Endodermal cell (in vitro differentiated cells): ENCODE results near the gene MRM1. TPM values are rescaled to one million over a fixed set of nuclear protein-coding genes. Genes with fewer than 3 reads are reported as not detected.

ENCODE experiments used
- DNase-seq: peaks from one replicate; pipeline ENCODE4 v3.0.0-alpha.2; 2017
- H3K27ac ChIP-seq: 2 replicates; pipeline ENCODE4 v1.5.1; 2013; ENCODE audit warnings: mild to moderate bottlenecking, low read depth, low read length, moderate library complexity
- H3K27me3 ChIP-seq: 2 replicates; pipeline ENCODE4 v1.6.1; 2013; ENCODE audit warnings: mild to moderate bottlenecking, low read length, moderate library complexity; ENCODE audit not compliant: insufficient read depth, control insufficient read depth, poor library complexity, severe bottlenecking
- H3K36me3 ChIP-seq: 2 replicates; pipeline ENCODE4 v1.7.0; 2013; ENCODE audit warnings: mild to moderate bottlenecking, low read length, moderate library complexity; ENCODE audit not compliant: control insufficient read depth, insufficient read depth
- H3K4me1 ChIP-seq: one replicate; pipeline ENCODE4 v1.7.0; 2013; ENCODE audit warnings: low read length; ENCODE audit not compliant: control insufficient read depth, insufficient read depth
- H3K4me3 ChIP-seq: 2 replicates; pipeline ENCODE4 v1.5.1; 2013; ENCODE audit warnings: mild to moderate bottlenecking, low read length, moderate library complexity
- H3K9ac ChIP-seq: 2 replicates; pipeline ENCODE4 v1.6.1; 2013; ENCODE audit warnings: mild to moderate bottlenecking, low read length, moderate library complexity; ENCODE audit not compliant: poor library complexity, severe bottlenecking; ENCODE audit errors: extremely low read depth
- H3K9me3 ChIP-seq: 2 replicates; pipeline ENCODE4 v1.6.1; 2013; ENCODE audit warnings: mild to moderate bottlenecking, low read length, moderate library complexity; ENCODE audit not compliant: control insufficient read depth
- H3K27ac Mint-ChIP-seq: 2 replicates; pipeline ENCODE4 v1.8.0; 2020; ENCODE audit warnings: mixed read lengths
- H3K27me3 Mint-ChIP-seq: 2 replicates; pipeline ENCODE4 v1.8.0; 2021; ENCODE audit warnings: mild to moderate bottlenecking, mixed read lengths; ENCODE audit not compliant: insufficient read depth
- H3K36me3 Mint-ChIP-seq: 2 replicates; pipeline ENCODE4 v1.8.0; 2020; ENCODE audit warnings: low read depth, mixed read lengths
- H3K4me1 Mint-ChIP-seq: 2 replicates; pipeline ENCODE4 v1.8.0; 2020; ENCODE audit warnings: mixed read lengths
- H3K4me3 Mint-ChIP-seq: 2 replicates; pipeline ENCODE4 v1.8.0; 2020; ENCODE audit warnings: mild to moderate bottlenecking, moderate library complexity, mixed read lengths
- H3K9me3 Mint-ChIP-seq: 2 replicates; pipeline ENCODE4 v1.8.0; 2020; ENCODE audit warnings: mild to moderate bottlenecking, mixed read lengths
- WGBS, 2 experiments: methylation state at CpG; one replicate each; pipeline versions ENCODE4 v1.1.5 to v1.1.7; 2013; ENCODE audit warnings: missing lambda C conversion rate in 2 of 2, mixed read lengths in 1 of 2; ENCODE audit not compliant: insufficient coverage in 1 of 2, insufficient read length in 1 of 2; 5-methylcytosine and 5-hydroxymethylcytosine counted together
- long read RNA-seq, 4 experiments: library from polyadenylated mRNA in 2 of 4; library from RNA in 1 of 4; library from capped mRNA in 1 of 4; stranded (forward) in 3 of 4; unstranded in 1 of 4; transcript quantifications; one replicate each; pipeline ENCODE4 v2.0.0, GENCODE V29; 2020 to 2021; ENCODE audit warnings: inconsistent platforms in 1 of 4
- polyA plus RNA-seq, 2 experiments: library from polyadenylated mRNA; stranded (reverse); fragments of 50-300 nt; gene quantifications; one replicate each; pipeline ENCODE4 v1.2.3, GENCODE V29; 2013
- total RNA-seq, 2 donors: library from RNA; stranded (reverse); fragmentation: NEBNext Ultra II Directional in 1 of 2; extraction: Animal tissue kit (Norgen Biotek cat#: 25700) in 1 of 2; gene quantifications; 2 replicates in 1 of 2; 3 replicates in 1 of 2; pipeline ENCODE4 v1.2.1, GENCODE V29; 2021
- TF ChIP-seq, protein P1 (sequence below): fragments of 200-600 bp; sonication (generic); conservative IDR thresholded peaks from 2 replicates; pipeline ENCODE4 v1.5.0; 2021; ENCODE audit warnings: antibody characterized with exemption, mild to moderate bottlenecking

MRM1 gene, protein sequence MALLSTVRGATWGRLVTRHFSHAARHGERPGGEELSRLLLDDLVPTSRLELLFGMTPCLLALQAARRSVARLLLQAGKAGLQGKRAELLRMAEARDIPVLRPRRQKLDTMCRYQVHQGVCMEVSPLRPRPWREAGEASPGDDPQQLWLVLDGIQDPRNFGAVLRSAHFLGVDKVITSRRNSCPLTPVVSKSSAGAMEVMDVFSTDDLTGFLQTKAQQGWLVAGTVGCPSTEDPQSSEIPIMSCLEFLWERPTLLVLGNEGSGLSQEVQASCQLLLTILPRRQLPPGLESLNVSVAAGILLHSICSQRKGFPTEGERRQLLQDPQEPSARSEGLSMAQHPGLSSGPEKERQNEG
- total RNA-seq: 10 to 100 TPM; 10.7 to 11.4 TPM
- 2.4 TPM for polyA plus RNA-seq (2013, experiment 1 of 2)
- polyA plus RNA-seq (2013, experiment 2 of 2): 1.7 TPM
- long read RNA-seq, experiment 1, partial matches to known transcripts: 0 of 3 reads
- long read RNA-seq, experiment 1, other reads (novel, unspliced or antisense): 1 of 3 reads
- long read RNA-seq, experiment 2, transcript MRM1-204 (5 exons, 1,857 nt): major isoform, 9 of 14 reads
- long read RNA-seq, experiment 2, partial matches to known transcripts: 2 of 14 reads
- long read RNA-seq, experiment 2, other reads (novel, unspliced or antisense): 3 of 14 reads
- long read RNA-seq, experiment 3, transcript MRM1-204 (5 exons, 1,857 nt): major isoform, 14 of 29 reads
- long read RNA-seq, experiment 3, partial matches to known transcripts: 6 of 29 reads
- long read RNA-seq, experiment 3, other reads (novel, unspliced or antisense): 9 of 29 reads
- long read RNA-seq, experiment 4, transcript MRM1-204 (5 exons, 1,857 nt): major isoform, 18 of 28 reads
- long read RNA-seq, experiment 4, partial matches to known transcripts: 2 of 28 reads
- long read RNA-seq, experiment 4, other reads (novel, unspliced or antisense): 8 of 28 reads

DNA sequence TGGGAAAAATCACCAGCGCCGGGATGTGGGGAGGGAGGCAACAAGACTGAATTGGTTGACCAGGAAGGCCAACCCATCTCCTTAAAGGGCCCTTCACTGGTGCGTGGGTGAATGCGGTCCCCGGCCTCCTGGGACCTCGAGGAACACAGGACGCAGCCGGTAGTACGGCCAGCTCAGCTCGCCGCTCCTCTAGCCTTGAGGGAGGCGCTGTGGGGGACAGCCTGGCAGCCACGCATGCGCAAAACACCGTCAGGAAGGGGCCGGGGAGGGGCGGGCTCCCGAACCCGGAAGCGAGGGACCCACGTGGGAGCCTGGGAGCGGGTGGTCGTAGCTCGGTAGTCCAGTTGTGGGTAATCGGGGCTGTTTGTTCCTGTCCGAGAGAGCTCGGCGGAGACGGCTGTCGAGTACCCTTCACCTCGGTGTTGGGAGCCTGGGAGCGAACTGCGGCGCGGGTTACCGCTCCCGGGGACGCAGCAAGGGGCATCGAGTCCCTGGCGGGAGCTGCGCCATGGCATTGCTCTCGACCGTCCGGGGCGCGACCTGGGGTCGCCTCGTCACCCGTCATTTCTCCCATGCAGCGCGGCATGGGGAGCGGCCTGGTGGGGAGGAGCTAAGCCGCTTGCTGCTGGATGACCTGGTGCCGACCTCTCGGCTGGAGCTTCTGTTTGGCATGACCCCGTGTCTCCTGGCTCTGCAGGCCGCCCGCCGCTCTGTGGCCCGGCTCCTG lies at the start of gene MRM1:
Gene MRM1 (plus strand): TSS at position 281 of the 727 bp plus-strand sequence. CDS start 228 bp downstream, at position 509.
- Histone ChIP-seq H3K9me3 (no peaks in the 10 kb centered on the region), H3K27ac (no peak within 1 kb of the TSS), H3K27me3 (no peaks in the 10 kb centered on the region), H3K4me3 (peak within 1 kb of the TSS; percentile 93), H3K9ac (peak within 1 kb of the TSS; percentile 78), H3K36me3 (peaks cover 27% of the 10 kb centered on the region), H3K4me1 (peaks cover 6% of the 10 kb centered on the region)
- 0 to 3% methylated on average over 8 to 60 of the region's 60 CpGs for WGBS, 2 experiments
- no peaks in the 10 kb centered on the region for H3K9me3 Mint-ChIP-seq
- TF ChIP-seq, protein P1, sequence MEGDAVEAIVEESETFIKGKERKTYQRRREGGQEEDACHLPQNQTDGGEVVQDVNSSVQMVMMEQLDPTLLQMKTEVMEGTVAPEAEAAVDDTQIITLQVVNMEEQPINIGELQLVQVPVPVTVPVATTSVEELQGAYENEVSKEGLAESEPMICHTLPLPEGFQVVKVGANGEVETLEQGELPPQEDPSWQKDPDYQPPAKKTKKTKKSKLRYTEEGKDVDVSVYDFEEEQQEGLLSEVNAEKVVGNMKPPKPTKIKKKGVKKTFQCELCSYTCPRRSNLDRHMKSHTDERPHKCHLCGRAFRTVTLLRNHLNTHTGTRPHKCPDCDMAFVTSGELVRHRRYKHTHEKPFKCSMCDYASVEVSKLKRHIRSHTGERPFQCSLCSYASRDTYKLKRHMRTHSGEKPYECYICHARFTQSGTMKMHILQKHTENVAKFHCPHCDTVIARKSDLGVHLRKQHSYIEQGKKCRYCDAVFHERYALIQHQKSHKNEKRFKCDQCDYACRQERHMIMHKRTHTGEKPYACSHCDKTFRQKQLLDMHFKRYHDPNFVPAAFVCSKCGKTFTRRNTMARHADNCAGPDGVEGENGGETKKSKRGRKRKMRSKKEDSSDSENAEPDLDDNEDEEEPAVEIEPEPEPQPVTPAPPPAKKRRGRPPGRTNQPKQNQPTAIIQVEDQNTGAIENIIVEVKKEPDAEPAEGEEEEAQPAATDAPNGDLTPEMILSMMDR: no peak
- peaks cover 25% of the 10 kb centered on the region for H3K36me3 Mint-ChIP-seq
- no peaks in the 10 kb centered on the region for H3K27me3 Mint-ChIP-seq
- peak; percentile 99 for DNase-seq
- peaks cover 21% of the 10 kb centered on the region for H3K4me1 Mint-ChIP-seq
- H3K4me3 Mint-ChIP-seq: peak within 1 kb of the TSS; percentile 80
- H3K27ac Mint-ChIP-seq: peak within 1 kb of the TSS; percentile 92

DNA sequence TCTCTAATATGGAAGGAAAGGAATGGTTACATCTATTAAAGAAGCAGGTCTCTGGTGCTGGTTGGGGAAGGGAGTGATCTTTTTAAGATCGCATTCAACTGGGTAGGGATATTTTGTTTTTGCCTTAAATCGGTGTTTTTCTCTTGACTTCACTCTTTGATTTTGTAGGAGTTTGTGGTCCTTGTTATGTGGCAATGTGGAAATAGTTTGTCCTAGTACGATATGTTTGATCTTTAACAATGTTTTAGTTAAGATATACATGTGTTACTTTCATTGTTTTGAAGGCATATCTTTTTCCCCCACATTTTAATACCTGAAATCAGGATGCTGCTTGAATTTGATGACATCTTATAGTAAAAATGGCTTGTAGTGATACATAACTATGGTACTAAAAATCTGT lies 47.9 kb upstream of the MRM1 start:
- Mint-ChIP-seq H3K4me1 (peaks cover 5% of the 10 kb centered on the region), H3K36me3 (peaks cover 37% of the 10 kb centered on the region), H3K9me3 (no peaks in the 10 kb centered on the region), H3K27me3 (no peaks in the 10 kb centered on the region), H3K4me3 (no peak overlapping the region), H3K27ac (no peak overlapping the region)
- H3K27ac ChIP-seq: no peak overlapping the region
- WGBS, 2 experiments: 96 to 100% methylated on average over 2 of the region's 3 CpGs
- H3K9me3 ChIP-seq: no peaks in the 10 kb centered on the region
- no peaks in the 10 kb centered on the region for H3K27me3 ChIP-seq
- no peak for DNase-seq
- H3K4me3 ChIP-seq: no peak overlapping the region
- H3K36me3 ChIP-seq: peaks cover 68% of the 10 kb centered on the region
- no peak overlapping the region for H3K9ac ChIP-seq
- H3K4me1 ChIP-seq: no peaks in the 10 kb centered on the region
- TF ChIP-seq, protein P1: no peak

DNA sequence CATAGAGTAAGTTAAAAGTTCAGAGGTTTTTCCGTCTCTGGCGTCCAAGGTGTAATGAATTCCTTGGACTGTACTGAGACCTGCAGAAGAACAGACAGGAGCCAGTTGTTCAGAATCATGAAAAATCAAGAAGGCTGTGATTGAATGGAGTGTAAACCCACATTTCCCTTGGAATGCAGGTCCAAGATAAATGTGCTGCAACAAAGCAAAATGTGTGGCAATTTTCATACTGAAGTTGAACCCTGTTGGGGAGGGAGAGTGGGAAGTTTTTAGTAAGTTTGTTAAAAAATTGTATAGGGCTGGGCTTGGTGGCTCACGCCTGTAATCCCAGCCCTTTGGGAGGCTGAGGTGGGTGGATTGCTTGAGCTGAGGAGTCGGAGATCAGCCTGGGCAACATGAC lies 35.3 kb upstream of the MRM1 start:
- Mint-ChIP-seq H3K9me3 (no peaks in the 10 kb centered on the region), H3K27ac (no peak overlapping the region), H3K27me3 (no peaks in the 10 kb centered on the region), H3K36me3 (peaks cover 70% of the 10 kb centered on the region), H3K4me1 (no peaks in the 10 kb centered on the region), H3K4me3 (no peak overlapping the region)
- Histone ChIP-seq H3K27ac (no peak overlapping the region), H3K9me3 (no peaks in the 10 kb centered on the region), H3K4me1 (no peaks in the 10 kb centered on the region), H3K36me3 (peaks cover 86% of the 10 kb centered on the region), H3K27me3 (no peaks in the 10 kb centered on the region), H3K4me3 (no peak overlapping the region), H3K9ac (no peak overlapping the region)
- 92 to 100% methylated on average over 2 to 4 of the region's 4 CpGs for WGBS, 2 experiments
- TF ChIP-seq, protein P1: no peak
- no peak for DNase-seq
